Activated CD8-positive, alpha-beta T cell treated with anti-CD3 and anti-CD28 coated beads, Interleukin-2, amount 10 ng/mL, durations not matched to agents 7 days and 5 days (primary cell): ENCODE results near the gene SCCPDH. TPM values are rescaled to one million over a fixed set of nuclear protein-coding genes. Genes with fewer than 3 reads are reported as not detected.

Experiments used
- ATAC-seq: fragments of 150-1000 bp; cut with Tn5 transposase; one replicate; pipeline ENCODE4 v1.10.0; 2021; ENCODE audit warnings: moderate library complexity
- CTCF ChIA-PET: fragments of 350-600 bp; sonication (Branson Sonifier 250); formaldehyde crosslinking; loops from one replicate; lab custom pipeline; 2021; ENCODE audit warnings: antibody characterized with exemption; lab: Charles Lee
- POLR2A ChIA-PET: fragments of 350-600 bp; sonication (Branson Sonifier 250); formaldehyde crosslinking; loops from one replicate; lab custom pipeline; 2021; ENCODE audit warnings: antibody characterized with exemption; lab: Charles Lee
- DNase-seq: peaks from one replicate; pipeline ENCODE4 v3.0.0-alpha.2; 2020
- H3K27ac Mint-ChIP-seq: one replicate; pipeline ENCODE4 v1.8.0; 2021; ENCODE audit warnings: mild to moderate bottlenecking, mixed read lengths
- H3K27me3 Mint-ChIP-seq: one replicate; pipeline ENCODE4 v1.8.0; 2021; ENCODE audit warnings: low read depth, mixed read lengths
- H3K36me3 Mint-ChIP-seq: one replicate; pipeline ENCODE4 v1.8.0; 2021; ENCODE audit warnings: low read depth, mixed read lengths
- H3K4me1 Mint-ChIP-seq: one replicate; pipeline ENCODE4 v1.8.0; 2021; ENCODE audit warnings: low read depth, mixed read lengths
- H3K4me3 Mint-ChIP-seq: one replicate; pipeline ENCODE4 v1.8.0; 2021; ENCODE audit warnings: mild to moderate bottlenecking, mixed read lengths
- H3K9me3 Mint-ChIP-seq: one replicate; pipeline ENCODE4 v1.8.0; 2022; ENCODE audit warnings: mixed read lengths; ENCODE audit not compliant: insufficient read depth
- total RNA-seq, 2 experiments: library from RNA; stranded (reverse); gene quantifications; one replicate each; pipeline ENCODE4 v1.2.3, GENCODE V29; 2021

Gene SCCPDH
- total RNA-seq, 2 experiments from 2014 or later: 18.5 to 19.6 TPM

- Mint-ChIP-seq H3K4me1 (peaks cover 8% of the 10 kb centered on the region), H3K36me3 (peaks cover 2% of the 10 kb centered on the region), H3K27me3 (peaks cover 17% of the 10 kb centered on the region), H3K4me3 (no peak overlapping the region), H3K27ac (no peak overlapping the region), H3K9me3 (peaks cover 10% of the 10 kb centered on the region)
- DNase-seq (no peak), ATAC-seq (no peak)
- POLR2A ChIA-PET: no interaction called here
- CTCF ChIA-PET: interaction anchor here (1.0 kb wide), 1 partner anchor 557 kb away, joined by 3 read pairs; no protein-coding TSS in a partner anchor
These were observed 91.6 kb downstream of the SCCPDH start for GRCh38 chr1:246815693-246816270.

Other genes starting within 250 kb of the SCCPDH start
- 10 to 100 TPM; 22.7 to 23.2 TPM for gene SMYD3, start 217.1 kb upstream of the SCCPDH start, total RNA-seq
- gene TFB2M, start 158.1 kb upstream of the SCCPDH start, total RNA-seq: 10 to 100 TPM; 10.4 to 12.3 TPM
- gene CNST, start 158.0 kb upstream of the SCCPDH start, total RNA-seq: 10 to 100 TPM; 26.9 to 30.4 TPM
- gene AHCTF1, start 207.5 kb downstream of the SCCPDH start, total RNA-seq: 10 to 100 TPM; 30.4 to 33.4 TPM